GM12878 (cell line): ENCODE measurements around the gene RANBP6. TPM values are rescaled to one million over a fixed set of nuclear protein-coding genes. Genes with fewer than 3 reads are reported as not detected.

Experiments used
- ATAC-seq: fragments of 200-7000 bp; cut with Tn5 transposase; 3 replicates; pipeline ENCODE4 v1.9.1; 2020; ENCODE audit warnings: mild to moderate bottlenecking, moderate library complexity
- BruUV-seq: library from RNA; stranded (reverse); fragments of 400-500 nt; replicated peaks from 2 replicates; lab custom pipeline; 2021; lab: Mats Ljungman, UMichigan
- CTCF ChIA-PET: fragments of 300-600 bp; sonication (Branson Sonifier 250); formaldehyde crosslinking; extraction: SDS; loops from one replicate; lab custom pipeline; 2021; ENCODE audit warnings: inconsistent platforms; lab: Yijun Ruan, JAX
- POLR2A ChIA-PET: fragments of 350-600 bp; formaldehyde crosslinking; extraction: SDS; loops from one replicate; lab custom pipeline; 2021; ENCODE audit warnings: inconsistent platforms; lab: Charles Lee
- RAD21 ChIA-PET: fragments of 300-600 bp; sonication (Branson Sonifier 250); formaldehyde crosslinking; loops from one replicate; lab custom pipeline; 2023; ENCODE audit warnings: antibody characterized with exemption; ENCODE audit not compliant: unreplicated experiment; lab: Charles Lee
- SMC1A ChIA-PET: fragments of 300-600 bp; sonication (Branson Sonifier 250); formaldehyde crosslinking; loops from one replicate; lab custom pipeline; 2023; ENCODE audit not compliant: unreplicated experiment, uncharacterized antibody; lab: Charles Lee
- DNase-seq: peaks from one replicate; pipeline ENCODE4 v3.0.0-alpha.2; 2011; ENCODE audit warnings: low read depth, low spot score
- FAIRE-seq: peaks from 3 replicates; lab custom pipeline; 2011; peaks lifted over from hg19 to GRCh38; lab: Jason Lieb, UNC
- H2AFZ ChIP-seq: 2 replicates; pipeline ENCODE4 v1.6.0; 2011; ENCODE audit warnings: low read depth, low read length, control low read depth; ENCODE audit not compliant: control insufficient read depth
- H3K27ac ChIP-seq: 2 replicates; pipeline ENCODE4 v1.5.1; 2011; ENCODE audit warnings: control low read depth; ENCODE audit not compliant: control insufficient read depth, insufficient read depth
- H3K27me3 ChIP-seq, 2 experiments: replicated peaks in 1 of 2; 2 replicates each; pipeline versions ENCODE4 v1.6.0 to v1.6.1; 2011; ENCODE audit warnings: low read length in 1 of 2; ENCODE audit not compliant: control insufficient read depth in 2 of 2, insufficient read depth in 2 of 2
- H3K36me3 ChIP-seq, 2 experiments: 2 replicates each; pipeline ENCODE4 v1.5.1; 2011; ENCODE audit warnings: low read length in 1 of 2; ENCODE audit not compliant: control insufficient read depth in 2 of 2, insufficient read depth in 2 of 2
- H3K4me1 ChIP-seq: 2 replicates; pipeline ENCODE4 v1.6.1; 2011; ENCODE audit warnings: mild to moderate bottlenecking, low read length, moderate library complexity, mixed read lengths; ENCODE audit not compliant: control insufficient read depth, insufficient read depth
- H3K4me2 ChIP-seq: 2 replicates; pipeline ENCODE4 v1.6.0; 2011; ENCODE audit warnings: control low read depth; ENCODE audit not compliant: control insufficient read depth, insufficient read depth
- H3K4me3 ChIP-seq: fragments of 200-600 bp; sonication (generic); 2 replicates; pipeline ENCODE4 v1.5.1; 2016
- H3K79me2 ChIP-seq: 2 replicates; pipeline ENCODE4 v1.6.0; 2011; ENCODE audit warnings: low read length; ENCODE audit not compliant: control insufficient read depth, insufficient read depth
- H3K9ac ChIP-seq: 2 replicates; pipeline ENCODE4 v1.8.0; 2011; ENCODE audit warnings: low read length, control low read depth, mixed read lengths; ENCODE audit not compliant: control insufficient read depth, insufficient read depth
- H3K9me3 ChIP-seq: replicated peaks from 3 replicates; pipeline ENCODE4 v1.5.1; 2011; ENCODE audit warnings: mild to moderate bottlenecking, low read length; ENCODE audit not compliant: control insufficient read depth, insufficient read depth
- H4K20me1 ChIP-seq: 2 replicates; pipeline ENCODE4 v1.6.0; 2011; ENCODE audit not compliant: control insufficient read depth, insufficient read depth
- EP300 ChIP-seq, 2 experiments: fragments of 150-350 bp in 1 of 2; IDR thresholded peaks; 2 replicates each; pipeline ENCODE4 v1.6.1; 2011 to 2012; ENCODE audit warnings: low read depth in 2 of 2, low read length in 2 of 2, borderline replicate concordance in 1 of 2, improper control_type of control experiment in 1 of 2, inconsistent platforms in 1 of 2; ENCODE audit not compliant: control insufficient read depth in 1 of 2
- FOXM1 ChIP-seq: IDR thresholded peaks from 2 replicates; pipeline ENCODE4 v1.6.1; 2012; ENCODE audit warnings: low read depth, mild to moderate bottlenecking, inconsistent platforms, low read length, moderate library complexity
- ZNF217 ChIP-seq: fragments of 450-650 bp; IDR thresholded peaks from 2 replicates; pipeline ENCODE4 v1.6.1; 2017; ENCODE audit warnings: antibody characterized with exemption, mild to moderate bottlenecking
- WGBS: methylation state at CpG from one replicate; pipeline ENCODE4 v1.1.6; 2016; ENCODE audit warnings: low lambda C conversion rate; ENCODE audit not compliant: insufficient replicate concordance, insufficient coverage; ENCODE audit errors: missing lambda C conversion rate; 5-methylcytosine and 5-hydroxymethylcytosine counted together
- in situ Hi-C: fragments of 300-500 bp; cut with MboI; formaldehyde crosslinking; loops from 9 replicates; pipeline ENCODE4 v1.14.3; 2018; ENCODE audit warnings: mixed read lengths
- intact Hi-C: fragments of 100-400 bp; cut with micrococcal nuclease; formaldehyde crosslinking; loops from one replicate; pipeline ENCODE4 v1.14.2; 2022; ENCODE audit not compliant: unreplicated experiment
- polyA plus RNA-seq, 11 experiments: library from polyadenylated mRNA; depleted of rRNA in 4 of 11; unstranded in 6 of 11; stranded (reverse) in 5 of 11; fragments of >200 nt; fragmentation: Nextera tagmentation in 4 of 11; fragmentation: Illumina TruSeq in 1 of 11; extraction: Ambion mirVana in 4 of 11; extraction: Trizol in 1 of 11; gene quantifications; 1 replicate in 1 of 11; 2 replicates in 10 of 11; pipeline versions ENCODE4 v1.2.1 to v1.2.3, GENCODE V29; 2011 to 2016; ENCODE audit warnings: inconsistent platforms in 2 of 11, missing spikeins in 2 of 11, low read depth in 1 of 11
- total RNA-seq, 4 experiments: library from RNA; depleted of rRNA in 3 of 4; stranded (reverse); fragments of >200 nt in 3 of 4; fragmentation: Illumina TruSeq in 1 of 4; extraction: Trizol in 1 of 4; gene quantifications; 2 replicates each; pipeline versions ENCODE4 v1.2.1 to v1.2.3, GENCODE V29; 2013 to 2021
- TF ChIP-seq, protein P1 (sequence below): IDR thresholded peaks from 2 replicates; pipeline ENCODE4 v1.6.1; 2011; ENCODE audit warnings: low read depth, mild to moderate bottlenecking, low read length, moderate library complexity, borderline replicate concordance; ENCODE audit errors: extremely low read depth

The RANBP6 gene
- total and polyA plus RNA-seq, 10 of the 15 experiments (the other 5 are each of a cell fraction or from before 2014, with no cell fraction given), result 10.9 to 26.9 (median 19.4) TPM

DNA sequence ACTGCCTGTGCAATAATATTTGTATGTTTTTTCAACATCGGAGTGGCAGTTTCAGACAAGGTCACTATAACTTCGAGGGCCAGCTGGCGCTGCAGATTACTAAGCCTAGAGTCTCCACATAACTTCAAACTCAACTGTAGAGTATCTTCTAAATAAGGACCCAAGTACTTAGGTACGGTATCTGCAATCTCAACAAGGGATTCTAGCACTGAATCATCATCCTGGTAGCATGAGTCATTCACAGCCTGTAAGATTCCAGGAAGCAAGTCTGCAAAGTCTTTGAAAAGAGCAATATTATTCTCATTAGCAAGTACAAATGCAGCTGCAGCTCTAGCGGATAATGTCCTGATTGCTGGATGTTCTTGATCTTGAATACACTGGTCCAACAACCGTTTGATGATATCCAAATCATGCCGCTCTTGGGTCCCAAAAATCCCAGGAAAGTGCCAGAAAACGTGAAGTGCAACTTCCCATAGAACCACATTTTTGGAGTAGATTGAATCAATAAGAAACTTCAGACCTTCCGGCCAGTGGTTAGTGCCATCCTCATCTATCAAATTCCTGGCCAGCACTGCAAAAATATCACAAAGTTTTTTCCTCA, 654 bp downstream of the RANBP6 start:
- WGBS, result 0% methylated on average over 9 of the region's 9 CpGs
- SMC1A ChIA-PET, result interaction anchor here (0.7 to 3.3 kb wide), 8 partner anchors 9 to 128 kb away, joined by 3 to 25 read pairs (median 5); no protein-coding TSS in a partner anchor
- H3K9ac ChIP-seq, result peak overlapping the region; percentile 84
- RAD21 ChIA-PET, result interaction anchor here (0.7 to 1.8 kb wide), 9 partner anchors 9 to 129 kb away, joined by 3 to 8 read pairs (median 5); no protein-coding TSS in a partner anchor
- in situ Hi-C loops, result no loop called here
- ATAC-seq, result no peak
- peaks cover 0 to 3% of the 10 kb centered on the region in 2 experiments; a peak in 1 of 4 replicates for H3K36me3 ChIP-seq
- H3K9me3 ChIP-seq, result no peaks in the 10 kb centered on the region
- peak overlapping the region; percentile 83 for H3K4me3 ChIP-seq
- TF ChIP-seq EP300 (IDR thresholded peaks at IDR 0.05; ENCODE audit: borderline replicate concordance in 1 of 2, control insufficient read depth in 1 of 2, low read depth in 2 of 2, low read length in 2 of 2) (no peak), FOXM1 (no peak), ZNF217 (no peak)
- TF ChIP-seq, protein P1, sequence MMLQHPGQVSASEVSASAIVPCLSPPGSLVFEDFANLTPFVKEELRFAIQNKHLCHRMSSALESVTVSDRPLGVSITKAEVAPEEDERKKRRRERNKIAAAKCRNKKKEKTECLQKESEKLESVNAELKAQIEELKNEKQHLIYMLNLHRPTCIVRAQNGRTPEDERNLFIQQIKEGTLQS, result no peak
- TF ChIP-seq, all 136 proteins: peak for 0
- intact Hi-C loops, result no loop called here
- Histone ChIP-seq H3K27ac (peak overlapping the region; percentile 80), H3K4me2 (peak overlapping the region; percentile 77), H3K27me3 (no peaks in the 10 kb centered on the region), H4K20me1 (no peaks in the 10 kb centered on the region), H3K79me2 (peaks cover 29% of the 10 kb centered on the region), H2AFZ (peak overlapping the region; percentile 93), H3K4me1 (peaks cover 12% of the 10 kb centered on the region)
- POLR2A ChIA-PET, result interaction anchor here (0.9 to 1.9 kb wide), 6 partner anchors 13 to 92 kb away, joined by 3 to 8 read pairs (median 4); no protein-coding TSS in a partner anchor
- BruUV-seq, result TSS peak; percentile 64
- CTCF ChIA-PET, result interaction anchor here (0.6 to 4.4 kb wide), 11 partner anchors 9 to 128 kb away, joined by 3 to 30 read pairs (median 4); no protein-coding TSS in a partner anchor
- FAIRE-seq (no peak), DNase-seq (no peak)
